NCI-H1092 (cell line): ENCODE measurements around the gene LBHD2.

ENCODE experiments used
- DNase-seq: peaks from one replicate; lab custom pipeline; 2025; lab: John Stamatoyannopoulos, UW

The LBHD2 gene

GRCh38 chr14:103132381-103133209 lies 48.6 kb downstream of the LBHD2 start:
- no peak for DNase-seq

- DNase-seq, result no peak
These were observed 49.5 kb downstream of the LBHD2 start for GRCh38 chr14:103133210-103134140.

- DNase-seq, result no peak
These were observed 50.4 kb downstream of the LBHD2 start for GRCh38 chr14:103134405-103134804.

GRCh38 chr14:103134919-103135318 lies 50.9 kb downstream of the LBHD2 start:
- no peak for DNase-seq

GRCh38 chr14:103135333-103136260 lies 51.6 kb downstream of the LBHD2 start:
- DNase-seq, result no peak

- DNase-seq, result no peak
These were observed 52.6 kb downstream of the LBHD2 start for GRCh38 chr14:103136388-103137271.

- no peak for DNase-seq
These were observed 53.8 kb downstream of the LBHD2 start for GRCh38 chr14:103137689-103138300.

GRCh38 chr14:103138301-103139131 lies 54.5 kb downstream of the LBHD2 start:
- DNase-seq, result no peak

GRCh38 chr14:103139132-103140025 lies 55.4 kb downstream of the LBHD2 start:
- DNase-seq, result no peak
